GM13977 (cell line): ENCODE data around the gene EYA2.

ENCODE experiments used
- DNase-seq: peaks from one replicate; pipeline ENCODE4 v3.0.0; 2012; ENCODE audit warnings: low spot score
- CTCF ChIP-seq: IDR thresholded peaks from 2 replicates; pipeline ENCODE4 v1.5.1; 2012; ENCODE audit warnings: mild to moderate bottlenecking, control low read depth; ENCODE audit not compliant: insufficient read depth; ENCODE audit errors: extremely low read depth, missing control alignments
- in situ Hi-C: fragments of 300-500 bp; cut with MboI; formaldehyde crosslinking; loops from one replicate; pipeline ENCODE4 v1.12.0; 2022; ENCODE audit warnings: low sequenced_read_pairs, low pct_unique_long_range_greater_than_20kb, mixed read lengths, inconsistent platforms; ENCODE audit not compliant: unreplicated experiment

EYA2 gene

GRCh38 chr20:47040506-47041125, 146.0 kb downstream of the EYA2 start:
- in situ Hi-C loops: no loop called here
- DNase-seq: no peak

GRCh38 chr20:47041396-47041899, 146.8 kb downstream of the EYA2 start:
- in situ Hi-C loops: no loop called here
- TF ChIP-seq CTCF: no peak
- no peak for DNase-seq

More at GRCh38 chr20:47040506-47041125, 146.0 kb downstream of the EYA2 start:
- no peak for TF ChIP-seq CTCF

GRCh38 chr20:47042464-47042863, 147.8 kb downstream of the EYA2 start:
- TF ChIP-seq CTCF: no peak
- no peak for DNase-seq
- in situ Hi-C loops: no loop called here

GRCh38 chr20:47043086-47043485, 148.4 kb downstream of the EYA2 start:
- in situ Hi-C loops: no loop called here
- DNase-seq: no peak

GRCh38 chr20:47044938-47045337, 150.3 kb downstream of the EYA2 start:
- no peak for TF ChIP-seq CTCF
- no peak for DNase-seq
- in situ Hi-C loops: no loop called here

More at GRCh38 chr20:47043086-47043485, 148.4 kb downstream of the EYA2 start:
- TF ChIP-seq CTCF: no peak

- in situ Hi-C loops: no loop called here
- no peak for TF ChIP-seq CTCF
- DNase-seq: no peak
Measured at GRCh38 chr20:47048054-47048453, 153.4 kb downstream of the EYA2 start.
